Activated CD4-positive, CD25-positive, alpha-beta regulatory T cell treated with anti-CD3 and anti-CD28 coated beads, Interleukin-2, amount 50 U/mL, for 24 hours (primary cell): ENCODE data around the gene CXCL12.

Experiments
- ATAC-seq, 2 donors: fragments of 150-1000 bp; cut with Tn5 transposase; one replicate each; pipeline ENCODE4 v1.10.0; 2021; ENCODE audit warnings: mild to moderate bottlenecking in 1 of 2, moderate library complexity in 1 of 2

The CXCL12 gene

DNA sequence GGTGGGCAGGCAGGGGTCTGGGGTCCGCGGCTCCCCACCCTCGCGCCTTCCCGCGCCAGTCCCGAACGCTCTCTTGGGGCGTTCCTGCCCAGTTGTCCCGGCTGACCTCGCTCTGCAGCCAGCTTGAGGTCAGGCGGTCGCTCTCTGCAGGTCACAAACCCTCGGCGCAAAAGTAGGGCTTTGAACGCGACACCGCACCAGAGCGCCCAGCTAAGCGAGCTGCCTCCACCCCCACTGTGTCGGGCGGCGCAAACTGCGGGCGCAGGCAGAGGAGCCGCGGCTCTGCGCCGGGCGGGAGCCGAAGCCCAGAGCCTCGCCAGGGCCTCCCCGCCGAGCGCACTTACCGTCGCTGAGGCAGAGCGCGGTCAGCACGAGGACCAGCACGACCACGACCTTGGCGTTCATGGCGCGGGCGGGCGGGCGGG, 284 bp downstream of the CXCL12 start:
- no peak for ATAC-seq

DNA sequence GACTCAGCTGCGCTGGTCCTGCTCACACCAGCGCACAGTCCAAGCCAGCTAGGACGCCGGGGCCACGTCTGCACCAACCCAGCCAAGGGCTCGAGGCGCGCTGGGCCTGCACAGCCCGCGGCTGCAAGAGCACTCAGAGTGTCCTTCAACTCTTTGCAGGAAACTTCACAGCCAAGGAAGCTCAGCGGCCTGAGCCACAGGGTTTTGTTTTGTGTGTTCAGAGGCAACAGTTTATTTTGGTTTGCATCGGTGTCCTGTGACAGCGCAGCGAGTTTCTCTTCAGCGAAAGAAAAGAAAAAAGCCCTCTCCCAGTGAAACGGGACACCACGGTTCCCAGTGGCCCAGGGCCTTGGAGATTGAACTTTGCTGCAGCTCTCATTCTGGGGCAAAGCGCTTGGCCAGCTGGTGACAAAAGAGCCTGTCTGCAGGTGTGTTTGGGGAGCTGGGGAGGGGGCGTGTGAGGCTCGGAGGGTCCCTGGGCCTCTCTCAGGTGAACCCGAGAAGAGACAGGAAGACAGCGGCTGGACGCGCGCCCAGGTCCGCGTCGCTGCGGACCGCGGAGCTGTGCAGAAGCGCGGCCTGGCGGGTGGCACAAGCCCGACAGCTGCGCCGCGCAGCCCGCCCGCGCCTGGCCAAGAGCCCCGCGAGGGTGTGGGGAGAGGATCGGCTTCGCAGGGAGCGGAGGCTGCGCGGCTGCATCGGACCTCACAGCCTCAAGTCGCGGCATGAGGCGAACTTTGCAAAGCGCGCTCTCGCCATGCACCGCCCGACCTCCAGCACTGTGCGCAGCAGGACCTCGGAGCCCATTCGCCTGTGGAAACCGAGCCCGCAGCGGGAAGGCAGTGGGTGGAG, 922 bp downstream of the CXCL12 start:
- ATAC-seq = no peak

DNA sequence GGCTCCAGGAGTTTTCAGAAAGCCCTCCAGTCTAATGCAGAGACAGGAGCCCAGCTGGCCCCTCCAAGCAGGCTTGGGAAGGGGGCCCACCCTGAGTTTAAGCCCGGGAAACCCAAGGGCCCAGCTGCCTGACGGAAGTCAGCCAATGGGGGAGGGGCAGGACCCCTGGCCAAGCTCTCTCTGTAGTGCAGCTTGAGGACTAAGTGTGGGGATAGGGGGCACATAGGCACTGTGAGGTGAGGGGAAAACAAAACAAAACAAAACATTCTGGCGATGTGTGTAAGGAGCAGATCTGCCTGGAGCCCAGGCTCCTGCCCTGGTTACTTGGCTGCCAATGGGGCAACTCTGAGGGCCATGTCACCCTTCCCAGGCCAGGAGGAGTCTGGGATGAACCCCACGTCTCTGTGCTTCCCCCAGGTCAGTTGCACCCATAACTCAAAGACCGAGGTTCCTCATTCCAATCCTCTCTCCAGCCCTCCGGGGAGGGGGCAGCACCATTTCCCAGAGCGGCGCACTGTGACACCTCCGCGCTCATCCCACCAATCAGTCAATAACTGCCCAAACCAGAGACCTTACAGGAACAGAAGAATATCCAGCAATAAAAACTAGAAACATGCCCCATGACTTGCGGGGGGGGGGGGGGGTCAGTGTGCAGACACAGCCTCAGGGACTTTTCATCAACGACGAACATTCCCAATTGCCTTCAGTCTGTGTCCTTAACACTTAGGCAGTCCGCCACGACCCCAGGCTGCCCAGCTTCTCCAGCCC, 1.7 kb downstream of the CXCL12 start:
- no peak for ATAC-seq

DNA sequence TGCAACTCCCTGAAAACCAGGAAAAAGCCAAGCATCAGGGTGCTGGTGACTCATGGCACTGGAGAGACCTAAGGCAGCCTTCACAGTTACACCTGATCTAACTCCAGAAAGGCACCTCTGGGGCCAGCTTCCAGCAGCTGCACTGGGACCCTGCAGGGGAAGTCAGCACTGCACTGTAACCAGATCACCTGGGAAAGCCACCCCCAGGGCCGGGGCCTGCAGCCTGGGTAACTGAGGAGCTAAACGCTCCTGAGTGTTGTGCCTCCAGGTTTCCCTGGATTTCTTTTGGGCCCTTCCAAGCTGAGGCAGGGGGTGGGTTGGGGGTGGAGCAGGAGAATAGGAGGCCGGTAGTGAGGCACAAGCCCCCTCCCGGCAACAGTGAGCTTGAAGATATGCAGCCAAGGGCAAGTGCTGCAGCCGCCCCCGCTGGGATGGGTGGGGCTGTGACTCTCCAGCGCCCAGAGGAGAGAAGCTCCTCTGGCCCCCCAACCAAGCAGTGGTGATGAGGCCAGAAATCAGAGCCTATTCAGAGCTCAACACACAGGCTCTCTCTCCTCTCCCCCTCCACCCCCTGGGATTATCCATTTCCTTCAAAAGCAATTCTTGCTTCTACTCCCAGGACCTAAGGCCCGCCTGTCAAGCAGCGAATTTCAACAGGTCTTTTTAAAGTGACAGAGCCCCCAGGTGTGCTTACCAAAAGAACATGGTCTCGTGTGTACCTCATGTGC, 2.6 kb downstream of the CXCL12 start:
- ATAC-seq = no peak

DNA sequence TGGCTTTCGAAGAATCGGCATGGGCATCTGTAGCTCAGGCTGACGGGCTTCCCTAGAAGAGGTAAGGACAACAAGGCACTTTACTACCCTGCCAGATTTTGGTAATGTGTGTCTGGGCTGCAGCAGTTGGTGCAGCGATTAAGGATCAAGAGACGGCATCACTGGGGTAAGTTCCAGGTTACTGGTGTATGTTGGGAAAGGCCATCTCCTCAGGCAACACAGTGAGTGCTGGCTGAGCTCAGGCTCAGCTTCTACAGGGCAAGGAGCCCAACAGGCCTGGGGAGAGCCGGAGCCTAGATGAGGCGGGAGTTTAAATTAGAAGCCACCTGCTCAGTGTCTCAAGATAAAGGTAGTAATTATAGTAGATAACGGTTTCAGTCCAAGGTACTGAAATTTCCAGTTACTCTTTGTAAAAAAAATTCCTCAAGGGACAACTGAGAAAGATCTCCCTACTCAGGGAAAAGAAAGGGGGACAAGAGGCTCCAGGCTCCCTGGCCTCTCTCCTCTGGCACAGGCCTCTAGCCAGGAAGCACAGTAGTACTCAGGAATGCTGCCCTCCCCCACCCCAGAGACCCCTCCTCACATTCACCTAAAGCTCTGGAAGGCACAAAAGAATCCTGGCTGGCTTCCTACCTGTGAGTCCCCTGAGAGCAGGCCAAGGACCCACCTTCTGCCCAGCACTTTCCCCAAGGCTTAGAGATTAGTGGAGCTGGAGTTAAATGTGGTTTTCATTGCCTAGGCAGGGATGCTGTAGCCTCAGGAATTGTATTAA, 3.9 kb downstream of the CXCL12 start:
- ATAC-seq = no peak

DNA sequence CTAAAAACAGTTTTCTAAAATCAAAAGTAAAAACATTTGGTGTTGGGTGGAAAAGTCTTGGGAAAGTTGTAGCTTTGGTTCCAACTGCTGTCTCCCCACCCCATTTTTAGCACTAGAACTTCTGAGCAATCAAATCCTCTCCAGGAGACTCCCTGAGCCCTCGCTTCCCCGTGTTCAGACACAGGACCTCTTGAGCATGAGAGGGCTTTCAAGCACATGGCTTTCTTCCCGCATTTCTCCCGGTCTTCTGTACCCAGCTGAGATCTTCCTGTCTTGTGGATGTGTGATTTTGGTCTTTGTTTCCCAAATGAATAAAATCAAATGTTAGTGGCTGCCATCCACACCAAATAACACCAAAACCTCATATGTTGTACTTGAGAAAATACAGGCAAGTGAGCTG, 5.0 kb downstream of the CXCL12 start:
- ATAC-seq = no peak

DNA sequence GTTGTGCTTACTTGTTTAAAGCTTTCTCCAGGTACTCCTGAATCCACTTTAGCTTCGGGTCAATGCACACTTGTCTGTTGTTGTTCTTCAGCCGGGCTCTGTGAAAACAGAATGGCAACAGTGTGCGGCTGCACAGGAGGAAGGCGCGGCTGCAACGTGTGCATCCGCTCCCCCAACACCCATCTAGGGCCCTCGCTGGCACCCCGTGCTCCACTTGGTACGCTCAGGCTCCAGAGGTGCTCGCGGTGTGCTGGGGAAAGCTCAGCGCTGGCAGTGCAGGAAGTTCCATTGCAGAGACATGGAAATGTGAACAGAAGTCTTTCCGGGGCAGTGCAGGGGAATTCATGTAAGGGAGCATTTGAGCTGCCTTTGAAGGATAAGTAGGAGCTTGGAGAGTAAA, 6.3 kb downstream of the CXCL12 start:
- no peak for ATAC-seq

DNA sequence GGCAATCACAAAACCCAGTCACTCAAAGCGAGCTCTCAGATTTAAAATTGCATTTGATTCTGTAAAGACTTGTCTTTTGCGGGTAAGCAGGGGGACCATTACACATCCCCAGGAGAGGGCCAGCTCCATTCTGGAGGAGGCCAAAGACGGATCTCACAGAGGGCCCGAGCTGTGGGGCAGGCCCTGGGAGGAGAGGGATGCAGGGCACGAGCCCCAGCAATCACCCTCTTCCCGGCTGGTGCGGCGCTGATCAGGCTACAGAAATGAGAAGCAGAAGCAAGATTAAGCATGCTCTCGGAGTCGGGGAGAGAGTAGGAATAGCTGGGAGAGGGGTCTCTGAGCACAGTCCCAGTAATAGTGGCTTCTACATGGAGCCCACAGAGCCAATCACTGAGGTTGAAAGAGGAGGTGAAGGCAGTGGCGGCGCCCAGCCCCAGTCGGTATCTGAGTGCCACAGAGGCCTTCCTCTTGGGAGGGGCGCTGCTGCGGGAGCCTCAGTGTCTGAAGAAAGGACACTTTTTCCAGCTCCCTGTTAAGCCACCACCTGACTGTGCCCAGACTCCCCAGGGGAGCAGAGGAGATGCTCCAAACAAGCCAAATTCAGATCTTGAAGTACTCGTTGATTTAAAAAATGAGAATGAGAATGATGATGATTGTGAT, 7.1 kb downstream of the CXCL12 start:
- no peak for ATAC-seq

DNA sequence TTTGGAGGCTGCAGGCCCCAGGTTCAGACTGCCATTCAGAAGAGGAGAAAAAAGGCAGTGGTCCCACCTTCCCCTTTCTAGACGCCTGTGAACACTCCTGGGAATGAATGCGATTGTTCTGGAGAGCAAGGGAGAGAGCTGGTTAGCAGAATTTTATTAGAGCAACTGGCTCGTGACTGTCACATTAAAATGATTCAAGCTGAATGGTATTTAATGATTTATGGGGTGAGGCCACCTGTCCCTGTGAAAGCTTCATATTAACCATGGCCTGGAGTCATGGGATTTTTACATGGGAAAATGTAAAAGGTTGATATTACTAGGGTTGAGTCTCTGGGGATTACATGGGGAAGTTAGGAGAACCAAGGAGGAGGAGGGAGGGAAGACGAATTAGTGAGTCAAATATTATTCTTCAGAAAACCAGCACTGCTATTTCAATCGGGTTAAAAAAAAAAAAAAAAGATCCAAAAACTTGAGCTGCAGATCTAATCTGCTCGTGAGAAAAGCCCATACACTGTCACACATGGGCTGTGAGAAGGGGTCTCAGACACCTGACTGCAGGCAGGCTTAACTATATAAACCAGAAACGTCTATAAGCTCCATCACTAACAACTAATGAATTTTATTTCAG, 8.3 kb downstream of the CXCL12 start:
- ATAC-seq = no peak

DNA sequence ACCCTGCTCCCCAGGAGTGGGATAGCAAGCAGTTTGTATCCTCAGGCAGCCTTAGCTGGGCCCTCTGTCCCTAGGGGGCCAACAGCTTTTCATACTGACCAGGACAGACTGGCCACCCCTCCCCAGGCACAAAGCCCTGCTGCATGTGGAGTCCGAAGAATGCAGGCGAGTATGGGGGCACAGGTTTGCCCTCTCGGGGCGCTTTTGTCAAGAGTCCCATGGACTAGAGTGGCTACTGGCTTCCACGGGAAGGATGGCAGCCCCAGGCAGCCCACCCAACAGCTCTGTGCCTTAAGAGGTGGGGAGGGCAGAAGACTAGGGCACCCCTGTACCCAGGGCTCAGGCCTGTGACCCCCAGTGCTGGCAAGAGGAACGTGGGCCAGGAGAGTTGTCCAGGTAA, 10.7 kb downstream of the CXCL12 start:
- no peak for ATAC-seq

DNA sequence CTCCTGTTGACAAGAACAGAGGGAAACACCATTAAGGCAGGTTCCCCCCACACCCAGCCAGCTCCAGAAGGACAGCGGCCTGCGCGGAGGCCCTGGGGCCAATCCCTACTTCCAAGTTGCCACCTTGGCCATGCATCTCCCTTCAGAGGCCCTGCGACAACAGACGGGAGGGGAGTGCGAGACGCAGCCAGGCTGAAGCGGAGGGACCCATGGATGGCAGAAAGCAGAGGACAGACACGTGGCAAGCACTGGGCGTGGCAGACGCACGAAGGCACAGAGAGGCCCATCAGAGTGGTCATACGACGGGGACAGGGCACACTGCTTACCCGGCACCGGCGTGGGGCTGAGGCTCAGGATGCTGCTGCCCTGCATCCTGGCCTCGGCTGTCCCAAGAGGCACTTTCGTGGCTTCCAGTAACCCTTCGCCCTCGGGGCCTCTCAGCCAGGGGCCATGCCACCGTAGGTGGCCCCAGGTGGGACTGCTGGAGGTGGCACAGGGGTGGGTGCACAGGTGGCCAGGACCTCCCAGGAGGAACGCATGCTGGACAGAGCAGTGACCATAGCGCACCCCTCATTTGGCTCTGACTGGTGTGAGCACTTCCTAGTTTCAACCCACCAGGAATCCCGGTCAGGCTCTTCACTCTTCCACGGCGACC, 11.4 kb downstream of the CXCL12 start:
- no peak for ATAC-seq

DNA sequence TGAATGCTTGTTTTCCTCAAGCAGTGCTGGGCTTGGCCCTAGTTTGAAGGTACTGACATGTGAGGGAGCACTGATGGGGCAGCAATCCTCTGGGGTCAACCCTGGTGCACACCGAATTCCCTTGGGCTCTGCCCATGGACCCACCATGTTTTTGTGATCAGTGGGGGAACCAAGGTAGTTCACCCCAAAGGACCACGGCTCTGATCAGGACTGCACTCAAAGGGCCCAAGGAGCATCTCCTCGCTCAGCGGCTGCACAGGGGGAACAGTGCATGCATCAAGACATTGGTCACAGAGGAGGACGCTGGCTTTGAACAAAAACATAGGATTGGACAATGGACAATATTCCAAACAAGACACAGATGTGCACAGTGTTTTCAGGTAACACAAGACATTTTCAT, 12.7 kb downstream of the CXCL12 start:
- no peak for ATAC-seq

DNA sequence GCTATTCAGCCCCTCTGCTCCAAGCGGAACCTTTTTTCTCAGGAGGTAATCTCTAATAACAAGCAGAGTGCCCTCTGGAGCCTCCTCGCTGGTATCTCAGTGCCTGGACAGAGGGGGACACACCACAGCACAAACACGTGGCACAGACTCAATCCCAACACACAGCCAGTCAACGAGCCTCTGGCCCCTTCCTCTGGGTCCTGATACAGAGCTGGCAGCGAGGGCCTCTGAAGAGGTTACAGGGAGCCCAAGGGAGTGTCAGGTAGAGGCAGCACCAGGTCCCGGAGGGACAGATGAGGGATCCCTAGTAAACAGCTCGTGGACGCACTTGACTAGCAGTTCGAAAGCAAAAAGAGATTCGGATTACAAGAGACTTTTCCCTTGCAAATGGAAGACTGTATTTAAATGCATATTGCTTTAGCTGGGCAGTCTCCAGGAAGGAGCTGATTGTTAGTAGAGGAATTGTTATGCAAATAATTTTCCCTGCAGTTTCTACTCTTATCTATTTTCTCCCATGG, 14.1 kb downstream of the CXCL12 start:
- ATAC-seq = no peak

DNA sequence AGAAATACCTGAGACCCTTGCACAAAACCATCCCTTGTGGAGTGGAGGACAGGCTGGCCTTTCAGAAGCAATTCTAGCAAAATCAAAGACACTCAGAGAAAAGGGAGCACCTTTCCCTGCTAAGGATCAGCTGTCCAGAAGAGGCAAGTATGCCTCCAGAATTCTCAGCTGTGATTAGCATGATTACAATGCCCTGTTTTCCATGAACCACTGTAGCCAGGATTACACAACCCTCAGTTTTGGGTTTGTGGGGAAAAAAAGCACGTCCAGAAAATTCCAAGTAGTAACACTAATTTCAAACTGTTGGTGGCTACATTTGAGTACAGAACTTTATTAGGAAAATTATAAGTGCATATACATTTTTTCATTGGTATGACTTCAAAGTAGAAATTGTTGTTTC, 15.0 kb downstream of the CXCL12 start:
- no peak for ATAC-seq

DNA sequence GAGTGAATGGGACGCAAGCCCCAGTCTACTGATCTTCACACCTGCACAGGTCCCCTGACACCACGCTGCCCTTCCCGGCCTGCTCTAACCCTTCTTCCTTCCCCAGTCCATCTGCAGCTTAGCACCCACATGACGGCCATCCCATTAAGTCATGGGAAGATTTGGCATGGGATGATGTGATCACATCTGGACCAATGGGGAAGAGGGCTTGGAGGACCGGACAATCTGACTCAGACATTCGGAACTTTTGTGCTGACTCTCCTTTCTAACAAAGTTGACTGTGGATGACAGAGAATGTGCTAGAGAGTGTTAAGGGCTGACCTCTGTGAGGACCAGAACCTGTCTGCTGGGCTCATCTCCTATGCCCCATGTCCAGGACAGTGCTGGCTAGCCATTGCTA, 15.6 kb downstream of the CXCL12 start:
- no peak for ATAC-seq

DNA sequence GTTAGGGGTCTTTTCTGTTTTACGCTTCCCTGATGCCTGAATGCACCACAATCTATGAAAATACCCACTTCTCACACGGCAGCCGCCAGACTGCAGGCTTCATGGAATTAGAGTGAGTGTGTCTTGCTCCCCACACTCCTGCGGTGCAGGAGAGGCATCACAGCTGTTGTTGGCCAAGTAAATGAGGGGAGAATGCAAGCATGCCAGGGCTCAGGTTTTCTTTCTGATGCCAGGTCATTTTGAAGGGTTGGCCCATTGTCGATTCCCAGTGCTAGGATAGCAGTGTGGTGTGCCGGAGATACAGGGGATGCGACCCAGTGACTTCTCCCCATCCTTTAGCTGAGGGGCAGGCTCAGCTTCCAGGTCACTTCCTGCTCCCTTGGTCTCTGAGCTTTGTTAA, 16.3 kb downstream of the CXCL12 start:
- ATAC-seq = no peak

DNA sequence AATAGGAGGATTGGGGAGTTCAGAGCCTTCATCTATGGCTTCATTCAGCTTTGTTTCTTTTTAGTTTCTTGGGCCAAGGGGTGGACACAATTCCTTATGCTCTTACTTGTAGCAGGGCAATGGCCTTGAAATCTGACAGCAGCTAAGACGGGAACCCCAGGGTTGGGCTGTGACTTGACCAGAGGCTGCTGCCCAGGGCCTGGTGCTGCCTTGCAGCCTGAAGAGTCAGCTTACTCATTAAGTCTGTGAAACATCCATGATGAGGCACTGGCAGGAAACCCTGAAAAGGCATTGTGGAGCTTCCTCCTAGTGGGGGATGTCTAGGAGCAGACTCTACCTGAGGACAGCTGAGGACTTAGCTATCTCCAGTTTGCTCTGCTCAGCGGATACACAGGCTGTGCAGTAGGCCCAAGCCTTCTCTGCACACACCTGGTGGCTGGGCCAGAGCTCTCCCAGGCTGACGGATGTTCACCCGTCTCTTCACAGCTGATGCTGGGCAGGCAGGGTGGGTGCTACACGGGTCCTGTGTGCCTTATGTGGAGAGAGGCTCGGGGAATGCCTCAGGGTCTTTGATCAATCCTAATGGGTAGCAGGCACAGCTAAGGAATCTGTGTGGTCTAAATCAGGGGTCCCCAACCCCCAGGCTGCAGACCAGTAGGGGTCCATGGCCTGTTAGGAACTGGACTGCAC, 17.8 kb downstream of the CXCL12 start:
- no peak for ATAC-seq

DNA sequence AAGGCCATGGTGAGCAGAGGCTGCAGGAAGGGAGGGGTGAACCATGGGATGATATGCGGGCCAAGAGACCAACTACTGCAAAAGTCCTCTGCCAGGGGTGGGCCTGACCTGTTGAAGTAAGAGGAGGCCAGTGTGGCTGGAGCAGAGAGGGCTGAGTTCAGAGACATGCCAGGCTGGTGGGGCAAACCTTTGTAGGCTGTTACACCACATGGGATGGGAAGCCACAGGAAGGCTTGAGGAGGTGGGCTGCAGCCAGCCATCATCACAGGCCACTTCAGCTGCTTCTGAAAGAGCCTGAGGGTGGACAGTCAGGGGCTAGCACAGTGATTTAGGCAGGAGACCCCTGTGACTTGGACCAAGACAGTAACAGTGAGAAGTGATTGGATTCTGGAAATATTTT, 20.3 kb downstream of the CXCL12 start:
- ATAC-seq = no peak

DNA sequence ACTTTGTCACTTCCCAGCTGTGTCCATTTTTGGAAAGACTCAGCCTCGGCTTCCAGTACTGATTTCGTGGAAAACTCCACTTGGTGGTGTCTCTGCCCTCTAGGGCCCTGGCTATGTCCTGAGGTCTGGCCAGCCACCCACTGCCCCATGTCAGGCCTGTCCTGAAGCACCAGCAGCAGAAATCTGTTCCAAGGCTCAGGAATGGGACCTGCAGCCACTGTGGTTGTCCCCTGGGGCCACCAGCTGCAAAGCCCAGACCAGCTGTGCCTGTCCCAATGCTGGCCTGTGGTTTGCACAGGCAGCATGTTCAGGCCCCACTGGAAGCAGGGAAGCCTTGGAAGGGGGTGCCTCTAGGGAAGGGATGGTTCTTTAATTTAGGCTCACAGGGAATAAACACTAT, 21.2 kb downstream of the CXCL12 start:
- no peak for ATAC-seq
